Measurements from ENCODE around the gene CLASP2. TPM values are rescaled to one million over a fixed set of nuclear protein-coding genes. Genes with fewer than 3 reads are reported as not detected.

CLASP2 gene
- total RNA-seq, 5 donors from 2014 or later (not counting 1 experiment from before 2014, with no cell fraction given): 54.0 to 80.1 (median 60.5) TPM

DNA sequence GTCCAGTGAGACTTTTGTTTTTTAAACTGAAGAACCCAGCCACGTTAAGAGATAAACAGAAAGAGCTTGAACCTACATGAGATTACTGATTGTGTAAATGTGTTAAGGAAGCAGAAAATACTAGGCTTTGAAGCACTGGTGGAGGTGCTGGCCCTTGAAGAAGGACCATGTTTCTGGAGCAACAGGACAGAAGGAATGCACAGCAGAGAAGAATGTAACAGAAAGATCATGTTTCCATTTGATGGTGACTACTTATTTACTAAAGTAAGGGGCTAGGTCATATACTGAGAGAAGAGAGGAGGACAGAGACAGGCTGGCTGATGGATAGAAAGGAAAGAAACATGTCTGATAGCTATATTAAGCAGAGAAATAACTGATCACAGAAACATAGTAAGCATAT, 88.8 kb downstream of the CLASP2 start:
- H3K36me3 ChIP-seq (ENCODE audit: control insufficient read depth in 2 of 2, extremely low read depth in 1 of 2, insufficient read depth in 1 of 2, low read length in 1 of 2): peaks cover 0 to 23% of the 10 kb centered on the region in 2 donors
- no peak overlapping the region for H3K27ac Mint-ChIP-seq
- H3K4me1 ChIP-seq (ENCODE audit: control insufficient read depth in 1 of 2, extremely low read depth in 1 of 2, insufficient read depth in 2 of 2, low read length in 2 of 2): no peaks in the 10 kb centered on the region
- no peak overlapping the region for H3K27ac ChIP-seq (ENCODE audit: low read length)
- 73% methylated on average over 1 of the region's 1 CpG for WGBS (ENCODE audit: insufficient coverage)
- no peaks in the 10 kb centered on the region for H3K27me3 ChIP-seq (replicated peaks in 1 of 2; ENCODE audit: control insufficient read depth in 2 of 2, extremely low read depth in 1 of 2, insufficient read depth in 2 of 2, low read length in 1 of 2)
- DNase-seq (no peak), ATAC-seq (replicated peaks in 1 of 4) (no peak)
- no peak overlapping the region for H3K4me3 ChIP-seq (ENCODE audit: control insufficient read depth in 1 of 2, extremely low read depth in 1 of 2, low read length in 1 of 2)
- H3K4me1 Mint-ChIP-seq: no peaks in the 10 kb centered on the region
- H3K9me3 Mint-ChIP-seq: no peaks in the 10 kb centered on the region
- peaks cover 11% of the 10 kb centered on the region for H3K36me3 Mint-ChIP-seq
- ChIA-PET CTCF (interaction anchor here in 1 of 2 donors (0.6 kb wide), 1 partner anchor 157 kb away, joined by 7 read pairs; no protein-coding TSS in a partner anchor), POLR2A (interaction anchor here in 1 of 2 donors (0.6 kb wide), 1 partner anchor 9 kb away, joined by 3 read pairs; no protein-coding TSS in a partner anchor)
- H3K27me3 Mint-ChIP-seq: no peaks in the 10 kb centered on the region
- H3K9me3 ChIP-seq: no peaks in the 10 kb centered on the region
- H3K4me3 Mint-ChIP-seq: no peak overlapping the region

- H3K4me3 Mint-ChIP-seq: no peak overlapping the region
- no peaks in the 10 kb centered on the region for H3K27me3 ChIP-seq (replicated peaks in 1 of 2; ENCODE audit: control insufficient read depth in 2 of 2, extremely low read depth in 1 of 2, insufficient read depth in 2 of 2, low read length in 1 of 2)
- ATAC-seq (replicated peaks in 1 of 4) (no peak), DNase-seq (no peak)
- ChIA-PET POLR2A (no interaction called here), CTCF (no interaction called here)
- no peaks in the 10 kb centered on the region for H3K27me3 Mint-ChIP-seq
- no peak overlapping the region for H3K4me3 ChIP-seq (ENCODE audit: control insufficient read depth in 1 of 2, extremely low read depth in 1 of 2, low read length in 1 of 2)
- H3K36me3 Mint-ChIP-seq: peaks cover 25% of the 10 kb centered on the region
- no peaks in the 10 kb centered on the region for H3K9me3 Mint-ChIP-seq
- H3K4me1 Mint-ChIP-seq: no peaks in the 10 kb centered on the region
- peaks cover 0 to 27% of the 10 kb centered on the region in 2 donors for H3K36me3 ChIP-seq (ENCODE audit: control insufficient read depth in 2 of 2, extremely low read depth in 1 of 2, insufficient read depth in 1 of 2, low read length in 1 of 2)
- H3K4me1 ChIP-seq (ENCODE audit: control insufficient read depth in 1 of 2, extremely low read depth in 1 of 2, insufficient read depth in 2 of 2, low read length in 2 of 2): no peaks in the 10 kb centered on the region
- no peaks in the 10 kb centered on the region for H3K9me3 ChIP-seq
- no peak overlapping the region for H3K27ac ChIP-seq (ENCODE audit: low read length)
- no peak overlapping the region for H3K27ac Mint-ChIP-seq
These were observed 93.3 kb downstream of the CLASP2 start for GRCh38 chr3:33624756-33625155.

- Mint-ChIP-seq H3K4me3 (no peak overlapping the region), H3K36me3 (peaks cover 52% of the 10 kb centered on the region), H3K9me3 (no peaks in the 10 kb centered on the region), H3K27ac (no peak overlapping the region), H3K27me3 (no peaks in the 10 kb centered on the region), H3K4me1 (peaks cover 0 to 5% (median 0%) of the 10 kb centered on the region in 3 donors)
- Histone ChIP-seq H3K4me1 (ENCODE audit: control insufficient read depth in 1 of 2, extremely low read depth in 1 of 2, insufficient read depth in 2 of 2, low read length in 2 of 2) (no peaks in the 10 kb centered on the region), H3K4me3 (ENCODE audit: control insufficient read depth in 1 of 2, extremely low read depth in 1 of 2, low read length in 1 of 2) (no peak overlapping the region), H3K9me3 (no peaks in the 10 kb centered on the region), H3K36me3 (ENCODE audit: control insufficient read depth in 2 of 2, extremely low read depth in 1 of 2, insufficient read depth in 1 of 2, low read length in 1 of 2) (peaks cover 0 to 23% of the 10 kb centered on the region in 2 donors), H3K27ac (ENCODE audit: low read length) (no peak overlapping the region), H3K27me3 (replicated peaks in 1 of 2; ENCODE audit: control insufficient read depth in 2 of 2, extremely low read depth in 1 of 2, insufficient read depth in 2 of 2, low read length in 1 of 2) (no peaks in the 10 kb centered on the region)
- ATAC-seq (replicated peaks in 1 of 4): no peak
- POLR2A ChIA-PET: no interaction called here
- CTCF ChIA-PET: interaction anchor here in 1 of 2 donors (0.5 kb wide), 1 partner anchor 64 kb away, joined by 5 read pairs; no protein-coding TSS in a partner anchor
- no peak for DNase-seq
- no CpG with 5 or more reads among the region's 1 CpG for WGBS (ENCODE audit: insufficient coverage)
These were observed 105.0 kb downstream of the CLASP2 start for GRCh38 chr3:33613041-33613440.

DNA sequence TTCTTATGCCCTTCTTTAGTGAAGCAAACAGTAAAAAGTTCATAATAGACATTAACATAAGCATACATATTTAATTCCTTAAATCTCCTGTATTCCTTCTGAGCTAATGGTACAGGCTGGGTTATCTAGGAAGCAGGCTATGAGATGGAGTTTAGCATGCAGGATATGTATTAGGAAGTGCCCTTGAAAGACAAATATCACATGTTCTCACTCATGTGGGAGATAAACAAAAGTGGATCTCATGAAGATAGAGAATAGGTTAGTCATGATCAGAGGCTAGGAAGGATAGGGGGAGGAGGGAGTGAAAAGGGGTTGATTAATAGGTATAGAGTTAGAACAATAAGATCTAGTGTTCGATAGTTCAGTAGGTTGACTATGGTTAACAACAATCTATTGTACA, 105.4 kb downstream of the CLASP2 start:
- ATAC-seq (replicated peaks in 1 of 4) (no peak), DNase-seq (no peak)
- Mint-ChIP-seq H3K9me3 (no peaks in the 10 kb centered on the region), H3K36me3 (peaks cover 50% of the 10 kb centered on the region), H3K4me1 (peaks cover 0 to 5% (median 0%) of the 10 kb centered on the region in 3 donors), H3K4me3 (no peak overlapping the region), H3K27me3 (no peaks in the 10 kb centered on the region), H3K27ac (no peak overlapping the region)
- no peaks in the 10 kb centered on the region for H3K4me1 ChIP-seq (ENCODE audit: control insufficient read depth in 1 of 2, extremely low read depth in 1 of 2, insufficient read depth in 2 of 2, low read length in 2 of 2)
- POLR2A ChIA-PET: no interaction called here
- H3K9me3 ChIP-seq: no peaks in the 10 kb centered on the region
- no CpG with 5 or more reads among the region's 1 CpG for WGBS (ENCODE audit: insufficient coverage)
- H3K36me3 ChIP-seq (ENCODE audit: control insufficient read depth in 2 of 2, extremely low read depth in 1 of 2, insufficient read depth in 1 of 2, low read length in 1 of 2): peaks cover 0 to 25% of the 10 kb centered on the region in 2 donors
- no peaks in the 10 kb centered on the region for H3K27me3 ChIP-seq (replicated peaks in 1 of 2; ENCODE audit: control insufficient read depth in 2 of 2, extremely low read depth in 1 of 2, insufficient read depth in 2 of 2, low read length in 1 of 2)
- no peak overlapping the region for H3K27ac ChIP-seq (ENCODE audit: low read length)
- CTCF ChIA-PET: interaction anchor here in 1 of 2 donors (0.5 kb wide), 1 partner anchor 65 kb away, joined by 5 read pairs; no protein-coding TSS in a partner anchor
- no peak overlapping the region for H3K4me3 ChIP-seq (ENCODE audit: control insufficient read depth in 1 of 2, extremely low read depth in 1 of 2, low read length in 1 of 2)

DNA sequence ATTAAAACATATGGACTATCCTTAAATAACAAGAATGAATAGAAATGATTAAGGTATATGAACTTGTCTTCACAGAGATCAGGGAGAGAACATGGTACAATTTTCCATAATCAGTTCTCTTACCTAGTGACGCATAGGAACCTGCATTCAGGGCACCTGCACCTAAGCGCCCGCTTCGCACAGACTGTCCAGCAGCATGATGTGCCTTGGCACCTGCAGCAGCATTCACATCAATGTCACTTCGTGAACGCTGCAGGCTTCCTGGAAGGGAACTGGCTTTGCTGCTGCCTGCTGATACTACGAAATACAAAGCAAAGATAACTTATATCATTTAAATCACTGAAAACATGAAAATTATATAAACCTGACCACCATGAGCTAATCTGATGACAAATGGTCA, 115.2 kb downstream of the CLASP2 start:
- Histone ChIP-seq H3K9me3 (no peaks in the 10 kb centered on the region), H3K4me1 (ENCODE audit: control insufficient read depth in 1 of 2, extremely low read depth in 1 of 2, insufficient read depth in 2 of 2, low read length in 2 of 2) (no peaks in the 10 kb centered on the region), H3K27me3 (replicated peaks in 1 of 2; ENCODE audit: control insufficient read depth in 2 of 2, extremely low read depth in 1 of 2, insufficient read depth in 2 of 2, low read length in 1 of 2) (no peaks in the 10 kb centered on the region), H3K27ac (ENCODE audit: low read length) (no peak overlapping the region), H3K36me3 (ENCODE audit: control insufficient read depth in 2 of 2, extremely low read depth in 1 of 2, insufficient read depth in 1 of 2, low read length in 1 of 2) (peaks cover 11 to 50% of the 10 kb centered on the region in 2 donors), H3K4me3 (ENCODE audit: control insufficient read depth in 1 of 2, extremely low read depth in 1 of 2, low read length in 1 of 2) (no peak overlapping the region)
- Mint-ChIP-seq H3K36me3 (peaks cover 66% of the 10 kb centered on the region), H3K9me3 (no peaks in the 10 kb centered on the region), H3K4me3 (no peak overlapping the region), H3K4me1 (no peaks in the 10 kb centered on the region), H3K27ac (no peak overlapping the region), H3K27me3 (no peaks in the 10 kb centered on the region)
- ChIA-PET CTCF (no interaction called here), POLR2A (no interaction called here)
- 98% methylated on average over 7 of the region's 7 CpGs for WGBS (ENCODE audit: insufficient coverage)
- ATAC-seq (replicated peaks in 1 of 4) (no peak), DNase-seq (no peak)

GRCh38 chr3:33597257-33597689, 120.8 kb downstream of the CLASP2 start:
- Mint-ChIP-seq H3K27ac (no peak overlapping the region), H3K27me3 (no peaks in the 10 kb centered on the region), H3K4me3 (no peak overlapping the region), H3K36me3 (peaks cover 45% of the 10 kb centered on the region), H3K4me1 (no peaks in the 10 kb centered on the region), H3K9me3 (no peaks in the 10 kb centered on the region)
- ChIA-PET CTCF (no interaction called here), POLR2A (no interaction called here)
- no peak overlapping the region for H3K27ac ChIP-seq (ENCODE audit: low read length)
- no peaks in the 10 kb centered on the region for H3K4me1 ChIP-seq (ENCODE audit: control insufficient read depth in 1 of 2, extremely low read depth in 1 of 2, insufficient read depth in 2 of 2, low read length in 2 of 2)
- no peak overlapping the region for H3K4me3 ChIP-seq (ENCODE audit: control insufficient read depth in 1 of 2, extremely low read depth in 1 of 2, low read length in 1 of 2)
- no peaks in the 10 kb centered on the region for H3K27me3 ChIP-seq (replicated peaks in 1 of 2; ENCODE audit: control insufficient read depth in 2 of 2, extremely low read depth in 1 of 2, insufficient read depth in 2 of 2, low read length in 1 of 2)
- DNase-seq (no peak), ATAC-seq (replicated peaks in 1 of 4) (no peak)
- 80% methylated on average over 2 of the region's 2 CpGs for WGBS (ENCODE audit: insufficient coverage)
- no peaks in the 10 kb centered on the region for H3K9me3 ChIP-seq
- peaks cover 3 to 18% of the 10 kb centered on the region in 2 donors for H3K36me3 ChIP-seq (ENCODE audit: control insufficient read depth in 2 of 2, extremely low read depth in 1 of 2, insufficient read depth in 1 of 2, low read length in 1 of 2)

GRCh38 chr3:33592999-33593398, 125.1 kb downstream of the CLASP2 start:
- no peak overlapping the region for H3K27ac Mint-ChIP-seq
- ATAC-seq (replicated peaks in 1 of 4) (no peak), DNase-seq (no peak)
- no peaks in the 10 kb centered on the region for H3K4me1 ChIP-seq (ENCODE audit: control insufficient read depth in 1 of 2, extremely low read depth in 1 of 2, insufficient read depth in 2 of 2, low read length in 2 of 2)
- no peaks in the 10 kb centered on the region for H3K9me3 Mint-ChIP-seq
- WGBS (ENCODE audit: insufficient coverage): no CpG with 5 or more reads among the region's 1 CpG
- no peaks in the 10 kb centered on the region for H3K4me1 Mint-ChIP-seq
- no peak overlapping the region for H3K4me3 ChIP-seq (ENCODE audit: control insufficient read depth in 1 of 2, extremely low read depth in 1 of 2, low read length in 1 of 2)
- H3K36me3 Mint-ChIP-seq: peaks cover 48% of the 10 kb centered on the region
- CTCF ChIA-PET: no interaction called here
- peaks cover 0 to 21% of the 10 kb centered on the region in 2 donors for H3K36me3 ChIP-seq (ENCODE audit: control insufficient read depth in 2 of 2, extremely low read depth in 1 of 2, insufficient read depth in 1 of 2, low read length in 1 of 2)
- no peaks in the 10 kb centered on the region for H3K27me3 Mint-ChIP-seq
- no peak overlapping the region for H3K4me3 Mint-ChIP-seq
- no peak overlapping the region for H3K27ac ChIP-seq (ENCODE audit: low read length)
- H3K27me3 ChIP-seq (replicated peaks in 1 of 2; ENCODE audit: control insufficient read depth in 2 of 2, extremely low read depth in 1 of 2, insufficient read depth in 2 of 2, low read length in 1 of 2): no peaks in the 10 kb centered on the region
- POLR2A ChIA-PET: no interaction called here
- H3K9me3 ChIP-seq: no peaks in the 10 kb centered on the region
